IMR-90 (cell line): ENCODE data around the gene IRAK1. TPM values are rescaled to one million over a fixed set of nuclear protein-coding genes. Genes with fewer than 3 reads are reported as not detected.

Experiments
- ATAC-seq: fragments of 200-7000 bp; cut with Tn5 transposase; 2 replicates; pipeline ENCODE4 v1.9.1; 2020; ENCODE audit warnings: low read depth, mild to moderate bottlenecking, moderate library complexity
- BruUV-seq: library from RNA; stranded (reverse); fragments of 400-500 nt; replicated peaks from 2 replicates; lab custom pipeline; 2021; lab: Mats Ljungman, UMichigan
- CTCF ChIA-PET: fragments of 300-600 bp; formaldehyde crosslinking; extraction: SDS; loops from one replicate; lab custom pipeline; 2021; ENCODE audit warnings: antibody characterized with exemption; lab: Yijun Ruan, JAX
- POLR2A ChIA-PET: fragments of 300-600 bp; sonication (Branson Sonifier 250); formaldehyde crosslinking; loops from one replicate; lab custom pipeline; 2022; ENCODE audit warnings: antibody characterized with exemption; ENCODE audit not compliant: unreplicated experiment; lab: Charles Lee
- DNase-seq: peaks from one replicate; pipeline ENCODE4 v3.0.0; 2013
- H2AFZ ChIP-seq: replicated peaks from 2 replicates; pipeline ENCODE3; 2013; ENCODE audit warnings: low read length, mild to moderate bottlenecking; ENCODE audit not compliant: poor library complexity
- H2AK5ac ChIP-seq: 2 replicates; pipeline ENCODE4 v1.6.1; 2013; ENCODE audit warnings: low read depth, low read length, inconsistent platforms
- H2AK9ac ChIP-seq: replicated peaks from 2 replicates; pipeline ENCODE3; 2013; ENCODE audit warnings: mild to moderate bottlenecking, low read depth, low read length, moderate library complexity; ENCODE audit not compliant: poor library complexity
- H2BK120ac ChIP-seq: 2 replicates; pipeline ENCODE4 v1.6.1; 2013; ENCODE audit warnings: low read depth, low read length, inconsistent platforms
- H2BK15ac ChIP-seq: 3 replicates; pipeline ENCODE4 v1.6.1; 2013; ENCODE audit warnings: low read depth, low read length, inconsistent platforms
- H2BK20ac ChIP-seq: 2 replicates; pipeline ENCODE4 v1.6.1; 2013; ENCODE audit warnings: low read depth, mild to moderate bottlenecking, inconsistent platforms, low read length, moderate library complexity
- H2BK5ac ChIP-seq: 2 replicates; pipeline ENCODE4 v1.6.1; 2013; ENCODE audit warnings: mild to moderate bottlenecking, low read depth, low read length, inconsistent platforms; ENCODE audit not compliant: poor library complexity, severe bottlenecking
- H3K14ac ChIP-seq: replicated peaks from 2 replicates; pipeline ENCODE4 v1.6.1; 2013; ENCODE audit warnings: low read depth, low read length, inconsistent platforms
- H3K18ac ChIP-seq: 2 replicates; pipeline ENCODE4 v1.6.1; 2013; ENCODE audit warnings: low read depth, low read length, control low read depth
- H3K23ac ChIP-seq: 2 replicates; pipeline ENCODE4 v1.6.1; 2013; ENCODE audit warnings: low read depth, low read length, inconsistent platforms
- H3K27ac ChIP-seq: 2 replicates; pipeline ENCODE4 v1.5.1; 2013; ENCODE audit warnings: mild to moderate bottlenecking, control low read depth, low read length; ENCODE audit not compliant: insufficient read depth
- H3K27me3 ChIP-seq: 2 replicates; pipeline ENCODE4 v1.6.1; 2013; ENCODE audit warnings: low read length; ENCODE audit not compliant: control insufficient read depth, insufficient read depth
- H3K36me3 ChIP-seq: 2 replicates; pipeline ENCODE4 v1.6.1; 2013; ENCODE audit warnings: low read length, mixed read lengths; ENCODE audit not compliant: control insufficient read depth, insufficient read depth
- H3K4ac ChIP-seq: 2 replicates; pipeline ENCODE4 v1.6.1; 2013; ENCODE audit warnings: low read depth, low read length, inconsistent platforms
- H3K4me1 ChIP-seq: 2 replicates; pipeline ENCODE4 v1.6.1; 2013; ENCODE audit warnings: low read length, mixed read lengths; ENCODE audit not compliant: control insufficient read depth, insufficient read depth
- H3K4me2 ChIP-seq: 2 replicates; pipeline ENCODE4 v1.6.1; 2013; ENCODE audit warnings: low read depth, mild to moderate bottlenecking, control low read depth, low read length, moderate library complexity
- H3K4me3 ChIP-seq: 2 replicates; pipeline ENCODE4 v1.5.1; 2013; ENCODE audit warnings: low read depth, mild to moderate bottlenecking, control low read depth, low read length, moderate library complexity; ENCODE audit not compliant: insufficient read depth
- H3K56ac ChIP-seq: 2 replicates; pipeline ENCODE4 v1.6.1; 2013; ENCODE audit warnings: low read length, inconsistent platforms; ENCODE audit not compliant: insufficient read depth; ENCODE audit errors: extremely low read depth
- H3K79me1 ChIP-seq, 2 experiments: 2 replicates each; pipeline ENCODE4 v1.6.1; 2013; ENCODE audit warnings: low read length in 2 of 2, inconsistent platforms in 1 of 2, low read depth in 1 of 2
- H3K9ac ChIP-seq: 2 replicates; pipeline ENCODE4 v1.6.1; 2013; ENCODE audit warnings: low read depth, low read length, control low read depth
- H3K9me1 ChIP-seq: 2 replicates; pipeline ENCODE4 v1.6.1; 2013; ENCODE audit warnings: low read length, inconsistent platforms; ENCODE audit not compliant: insufficient read depth
- H3K9me3 ChIP-seq: 2 replicates; pipeline ENCODE4 v1.6.1; 2013; ENCODE audit warnings: low read length; ENCODE audit not compliant: control insufficient read depth, insufficient read depth
- H4K20me1 ChIP-seq: 2 replicates; pipeline ENCODE4 v1.6.1; 2013; ENCODE audit warnings: low read length, inconsistent platforms; ENCODE audit not compliant: insufficient read depth
- H4K5ac ChIP-seq: 2 replicates; pipeline ENCODE4 v1.6.1; 2013; ENCODE audit warnings: mild to moderate bottlenecking, low read depth, low read length, control low read depth
- H4K8ac ChIP-seq, 2 experiments: 2 replicates each; pipeline ENCODE4 v1.6.1; 2013; ENCODE audit warnings: low read depth in 2 of 2, low read length in 2 of 2, control low read depth in 1 of 2, inconsistent platforms in 1 of 2
- H4K91ac ChIP-seq: 2 replicates; pipeline ENCODE4 v1.6.1; 2013; ENCODE audit warnings: low read depth, low read length, inconsistent platforms; ENCODE audit not compliant: insufficient read depth
- BHLHE40 ChIP-seq: fragments of 150-350 bp; IDR thresholded peaks from 2 replicates; pipeline ENCODE4 v1.6.1; 2016; ENCODE audit warnings: mild to moderate bottlenecking, low read depth, low read length
- CEBPB ChIP-seq: IDR thresholded peaks from 2 replicates; pipeline ENCODE4 v1.6.1; 2012; ENCODE audit warnings: low read depth, low read length, improper control_type of control experiment
- CHD1 ChIP-seq: IDR thresholded peaks from 2 replicates; pipeline ENCODE4 v1.6.1; 2012; ENCODE audit warnings: low read depth, low read length, improper control_type of control experiment
- FOS ChIP-seq: fragments of 150-350 bp; IDR thresholded peaks from 2 replicates; pipeline ENCODE4 v1.6.1; 2016; ENCODE audit warnings: low read depth, low read length
- MAFK ChIP-seq: IDR thresholded peaks from 2 replicates; pipeline ENCODE4 v1.6.1; 2012; ENCODE audit warnings: low read depth, low read length, improper control_type of control experiment
- MAZ ChIP-seq: IDR thresholded peaks from 2 replicates; pipeline ENCODE4 v1.6.1; 2012; ENCODE audit warnings: low read depth, mild to moderate bottlenecking, low read length, improper control_type of control experiment, moderate library complexity, borderline replicate concordance
- MXI1 ChIP-seq: IDR thresholded peaks from 2 replicates; pipeline ENCODE4 v1.6.1; 2012; ENCODE audit warnings: low read depth, mild to moderate bottlenecking, low read length, moderate library complexity, borderline replicate concordance
- NFE2L2 ChIP-seq: fragments of 150-350 bp; IDR thresholded peaks from 2 replicates; pipeline ENCODE4 v1.6.1; 2016; ENCODE audit warnings: low read depth, mild to moderate bottlenecking, low read length
- POLR2A ChIP-seq: IDR thresholded peaks from 2 replicates; pipeline ENCODE4 v1.6.1; 2012; ENCODE audit warnings: mild to moderate bottlenecking, low read depth, low read length
- RAD21 ChIP-seq: IDR thresholded peaks from 2 replicates; pipeline ENCODE4 v1.6.1; 2012; ENCODE audit warnings: low read length, improper control_type of control experiment
- RCOR1 ChIP-seq: IDR thresholded peaks from 2 replicates; pipeline ENCODE4 v1.6.1; 2012; ENCODE audit warnings: mild to moderate bottlenecking, low read length, improper control_type of control experiment; ENCODE audit not compliant: insufficient replicate concordance
- RFX5 ChIP-seq: IDR thresholded peaks from 2 replicates; pipeline ENCODE4 v1.8.0; 2012; ENCODE audit warnings: low read depth, mild to moderate bottlenecking, low read length, moderate library complexity
- SMC3 ChIP-seq: fragments of 150-350 bp; IDR thresholded peaks from 2 replicates; pipeline ENCODE4 v1.6.1; 2016; ENCODE audit warnings: low read depth, mild to moderate bottlenecking, antibody characterized with exemption, low read length, moderate library complexity
- whole genome bisulfite sequencing, 2 experiments: methylation state at CpG; one replicate each; pipeline versions ENCODE4 v1.1.5 to v1.1.7; 2013; ENCODE audit warnings: missing lambda C conversion rate in 2 of 2; ENCODE audit not compliant: insufficient read length in 1 of 2; ENCODE audit errors: extremely low coverage in 2 of 2; 5-methylcytosine and 5-hydroxymethylcytosine counted together
- dilution Hi-C: fragments of 300-500 bp; cut with HindIII; formaldehyde crosslinking; loops from one replicate; pipeline ENCODE4 v1.14.3; 2018; ENCODE audit warnings: low sequenced_read_pairs; ENCODE audit not compliant: unreplicated experiment
- in situ Hi-C: fragments of 300-500 bp; cut with MboI; formaldehyde crosslinking; loops from 3 replicates; pipeline ENCODE4 v1.14.3; 2019; ENCODE audit warnings: low sequenced_read_pairs, inconsistent platforms, mixed read lengths
- intact Hi-C: fragments of 100-400 bp; cut with micrococcal nuclease; formaldehyde crosslinking; loops from 2 replicates; pipeline ENCODE4 v1.10.0; 2022
- polyA plus RNA-seq, 3 experiments: library from polyadenylated mRNA; depleted of rRNA; stranded (reverse); fragments of >200 nt; gene quantifications; 2 replicates each; pipeline ENCODE4 v1.2.3, GENCODE V29; 2012; ENCODE audit warnings: low replicate concordance in 1 of 3
- total RNA-seq: library from RNA; depleted of rRNA; stranded (reverse); fragments of >200 nt; gene quantifications from 2 replicates; pipeline ENCODE4 v1.2.3, GENCODE V29; 2012
- TF ChIP-seq, protein P1 (sequence below): fragments of 150-350 bp; IDR thresholded peaks from 2 replicates; pipeline ENCODE4 v1.6.1; 2016; ENCODE audit warnings: low read depth, mild to moderate bottlenecking, low read length, moderate library complexity, borderline replicate concordance
- TF ChIP-seq, protein P2 (sequence below): fragments of 150-350 bp; IDR thresholded peaks from 2 replicates; pipeline ENCODE4 v1.6.1; 2017; ENCODE audit warnings: mild to moderate bottlenecking, antibody characterized with exemption, low read length, low read depth
- TF ChIP-seq, protein P3 (sequence below): conservative IDR thresholded peaks from 2 replicates; pipeline ENCODE4 v1.5.1; 2012; ENCODE audit warnings: mild to moderate bottlenecking, low read depth, low read length, improper control_type of control experiment

IRAK1 gene
- total and polyA plus RNA-seq, 2 of the 4 experiments (the other 2 are of a cell fraction) = 33.3 to 50.2 TPM

DNA sequence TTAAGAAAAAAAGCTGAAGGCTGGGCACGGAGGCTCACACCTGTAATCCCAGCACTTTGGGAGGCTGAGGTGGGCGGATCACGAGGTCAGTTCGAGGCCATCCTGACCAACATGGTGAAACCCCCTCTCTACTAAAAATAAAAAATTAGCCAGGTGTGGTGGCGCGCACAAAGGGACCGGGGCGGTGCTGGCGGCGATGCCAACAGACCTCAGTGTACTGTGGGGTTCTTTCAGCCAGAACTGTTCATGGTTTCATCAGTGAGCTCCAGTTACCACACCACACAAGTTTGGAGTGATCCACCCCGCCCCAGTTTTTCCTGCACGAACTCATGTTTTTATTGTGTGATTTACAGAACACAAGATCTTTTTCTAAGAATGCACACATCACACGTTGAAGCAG, 21.2 kb upstream of the IRAK1 start:
- ATAC-seq (no peak), DNase-seq (no peak)
- Histone ChIP-seq H2BK20ac (no peak overlapping the region), H3K9me1 (peaks cover 13% of the 10 kb centered on the region), H3K4me3 (no peak overlapping the region), H2AK9ac (no peak overlapping the region), H3K27me3 (no peaks in the 10 kb centered on the region), H2AK5ac (no peak overlapping the region), H3K4me1 (peaks cover 17% of the 10 kb centered on the region), H3K23ac (no peak overlapping the region), H2BK15ac (no peak overlapping the region), H3K14ac (no peak overlapping the region), H4K5ac (no peak overlapping the region), H3K4ac (peak overlapping the region; percentile 11; the same call in 1 of the 2 replicates), H3K36me3 (0 out of 2 replicates have a peak, but pooled peaks cover 2% of the 10 kb centered on the region), H4K91ac (no peak overlapping the region), H2BK5ac (no peak overlapping the region), H4K8ac (no peak overlapping the region), H3K27ac (peak overlapping the region; percentile 65; the same call in 1 of the 2 replicates), H3K56ac (no peak overlapping the region), H3K9ac (no peak overlapping the region), H3K4me2 (no peak overlapping the region), H3K18ac (peak overlapping the region; percentile 47; the same call in 1 of the 2 replicates), H2BK120ac (no peak overlapping the region), H3K79me1 (peaks cover 6 to 56% of the 10 kb centered on the region in 2 experiments; a peak in 3 of 4 replicates), H4K20me1 (peaks cover 23% of the 10 kb centered on the region), H2AFZ (no peak overlapping the region), H3K9me3 (no peaks in the 10 kb centered on the region)
- BruUV-seq = no TSS peak
- ChIA-PET POLR2A (interaction anchor here (0.8 kb wide), 1 partner anchor 68 kb away, joined by 5 read pairs; the partner anchor contains the start of gene TMEM187), CTCF (no interaction called here)
- dilution Hi-C loops (no loop called here), intact Hi-C loops (loop anchor here (1.0 kb wide), 1 partner anchor 22 kb away; the partner anchor contains the start of gene IRAK1), in situ Hi-C loops (no loop called here)
- no CpG with 5 or more reads among the region's 13 CpGs for WGBS, 2 experiments
- TF ChIP-seq, protein P1, sequence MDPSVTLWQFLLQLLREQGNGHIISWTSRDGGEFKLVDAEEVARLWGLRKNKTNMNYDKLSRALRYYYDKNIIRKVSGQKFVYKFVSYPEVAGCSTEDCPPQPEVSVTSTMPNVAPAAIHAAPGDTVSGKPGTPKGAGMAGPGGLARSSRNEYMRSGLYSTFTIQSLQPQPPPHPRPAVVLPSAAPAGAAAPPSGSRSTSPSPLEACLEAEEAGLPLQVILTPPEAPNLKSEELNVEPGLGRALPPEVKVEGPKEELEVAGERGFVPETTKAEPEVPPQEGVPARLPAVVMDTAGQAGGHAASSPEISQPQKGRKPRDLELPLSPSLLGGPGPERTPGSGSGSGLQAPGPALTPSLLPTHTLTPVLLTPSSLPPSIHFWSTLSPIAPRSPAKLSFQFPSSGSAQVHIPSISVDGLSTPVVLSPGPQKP = no peak
- TF ChIP-seq MAFK (no peak), SMC3 (no peak), FOS (no peak), MAZ (no peak), RFX5 (no peak), MXI1 (no peak), CHD1 (no peak), POLR2A (no peak), RCOR1 (no peak), NFE2L2 (no peak), CEBPB (no peak), BHLHE40 (no peak), RAD21 (no peak)
- TF ChIP-seq, protein P2, sequence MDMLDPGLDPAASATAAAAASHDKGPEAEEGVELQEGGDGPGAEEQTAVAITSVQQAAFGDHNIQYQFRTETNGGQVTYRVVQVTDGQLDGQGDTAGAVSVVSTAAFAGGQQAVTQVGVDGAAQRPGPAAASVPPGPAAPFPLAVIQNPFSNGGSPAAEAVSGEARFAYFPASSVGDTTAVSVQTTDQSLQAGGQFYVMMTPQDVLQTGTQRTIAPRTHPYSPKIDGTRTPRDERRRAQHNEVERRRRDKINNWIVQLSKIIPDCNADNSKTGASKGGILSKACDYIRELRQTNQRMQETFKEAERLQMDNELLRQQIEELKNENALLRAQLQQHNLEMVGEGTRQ = no peak
- TF ChIP-seq, protein P3, sequence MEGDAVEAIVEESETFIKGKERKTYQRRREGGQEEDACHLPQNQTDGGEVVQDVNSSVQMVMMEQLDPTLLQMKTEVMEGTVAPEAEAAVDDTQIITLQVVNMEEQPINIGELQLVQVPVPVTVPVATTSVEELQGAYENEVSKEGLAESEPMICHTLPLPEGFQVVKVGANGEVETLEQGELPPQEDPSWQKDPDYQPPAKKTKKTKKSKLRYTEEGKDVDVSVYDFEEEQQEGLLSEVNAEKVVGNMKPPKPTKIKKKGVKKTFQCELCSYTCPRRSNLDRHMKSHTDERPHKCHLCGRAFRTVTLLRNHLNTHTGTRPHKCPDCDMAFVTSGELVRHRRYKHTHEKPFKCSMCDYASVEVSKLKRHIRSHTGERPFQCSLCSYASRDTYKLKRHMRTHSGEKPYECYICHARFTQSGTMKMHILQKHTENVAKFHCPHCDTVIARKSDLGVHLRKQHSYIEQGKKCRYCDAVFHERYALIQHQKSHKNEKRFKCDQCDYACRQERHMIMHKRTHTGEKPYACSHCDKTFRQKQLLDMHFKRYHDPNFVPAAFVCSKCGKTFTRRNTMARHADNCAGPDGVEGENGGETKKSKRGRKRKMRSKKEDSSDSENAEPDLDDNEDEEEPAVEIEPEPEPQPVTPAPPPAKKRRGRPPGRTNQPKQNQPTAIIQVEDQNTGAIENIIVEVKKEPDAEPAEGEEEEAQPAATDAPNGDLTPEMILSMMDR = no peak
